Peyer's patch (tissue), 4 donors: ENCODE results near the gene PLA2G12A. TPM values are rescaled to one million over a fixed set of nuclear protein-coding genes. Genes with fewer than 3 reads are reported as not detected.

Experiments
- DNase-seq, 3 donors: peaks; one replicate each; pipeline ENCODE4 v3.0.0-alpha.2; 2017 to 2019
- H3K27ac ChIP-seq, 4 donors: fragments of 200-600 bp; sonication (generic); one replicate each; pipeline ENCODE4 v1.5.1; 2016 to 2019
- H3K27me3 ChIP-seq, 2 donors: fragments of 200-600 bp; sonication (generic); one replicate each; pipeline ENCODE4 v1.5.1; 2019
- H3K36me3 ChIP-seq, 3 donors: fragments of 200-600 bp; sonication (generic); one replicate each; pipeline ENCODE4 v1.5.1; 2016 to 2019
- H3K4me1 ChIP-seq, 4 donors: fragments of 200-600 bp; sonication (generic); one replicate each; pipeline ENCODE4 v1.5.1; 2016 to 2019
- H3K4me3 ChIP-seq, 4 donors: fragments of 200-600 bp; sonication (generic); 1 replicate in 3 of 4; 2 replicates in 1 of 4; pipeline ENCODE4 v1.5.1; 2016 to 2019; ENCODE audit warnings: mild to moderate bottlenecking in 1 of 4
- H3K9me3 ChIP-seq, 4 donors: fragments of 200-600 bp; sonication (generic); one replicate each; pipeline ENCODE4 v1.5.1; 2016 to 2019; ENCODE audit warnings: mild to moderate bottlenecking in 1 of 4
- POLR2A ChIP-seq, 2 donors: fragments of 450-650 bp; IDR thresholded peaks; one replicate each; pipeline ENCODE4 v1.5.1; 2017; ENCODE audit warnings: antibody characterized with exemption in 2 of 2, mild to moderate bottlenecking in 2 of 2, moderate library complexity in 2 of 2
- total RNA-seq, 4 donors: library from RNA; depleted of rRNA; stranded (reverse); fragments of >200 nt; gene quantifications; one replicate each; pipeline ENCODE4 v1.1.0, GENCODE V29; 2016
- TF ChIP-seq, protein P1 (sequence below), 6 experiments: fragments of 450-650 bp in 4 of 6; fragments of 200-600 bp in 2 of 6; sonication (generic) in 1 of 6; IDR thresholded peaks; one replicate each; pipeline ENCODE4 v1.5.1; 2017 to 2019; ENCODE audit warnings: antibody characterized with exemption in 6 of 6, mild to moderate bottlenecking in 3 of 6, moderate library complexity in 1 of 6

The PLA2G12A gene
- total RNA-seq, 4 donors from 2014 or later: 14.9 to 37.0 (median 28.4) TPM

DNA sequence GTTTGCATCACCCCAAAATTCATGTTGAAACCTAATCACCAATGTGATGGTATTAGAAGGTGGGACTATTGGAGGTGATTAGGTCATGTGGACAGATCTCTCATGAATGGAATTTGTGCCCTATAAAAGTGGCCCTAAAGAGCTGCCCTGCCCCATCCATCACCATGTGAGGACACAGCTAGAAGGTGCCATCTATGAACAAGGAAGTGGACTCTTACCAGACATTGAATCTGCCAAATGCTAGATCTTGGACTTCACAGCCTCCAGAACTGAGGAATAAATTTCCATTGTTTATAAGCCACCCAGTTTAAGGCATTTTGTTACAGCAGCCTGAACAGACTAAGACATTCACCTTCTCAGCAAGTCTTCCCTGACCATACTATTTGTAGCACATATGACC is 7.5 kb downstream of the PLA2G12A start:
- no peaks in the 10 kb centered on the region for H3K27me3 ChIP-seq
- H3K36me3 ChIP-seq: peaks cover 0 to 6% (median 0%) of the 10 kb centered on the region in 3 donors
- H3K9me3 ChIP-seq: no peaks in the 10 kb centered on the region
- TF ChIP-seq POLR2A (IDR thresholded peaks at IDR 0.05): no peak
- TF ChIP-seq, protein P1, sequence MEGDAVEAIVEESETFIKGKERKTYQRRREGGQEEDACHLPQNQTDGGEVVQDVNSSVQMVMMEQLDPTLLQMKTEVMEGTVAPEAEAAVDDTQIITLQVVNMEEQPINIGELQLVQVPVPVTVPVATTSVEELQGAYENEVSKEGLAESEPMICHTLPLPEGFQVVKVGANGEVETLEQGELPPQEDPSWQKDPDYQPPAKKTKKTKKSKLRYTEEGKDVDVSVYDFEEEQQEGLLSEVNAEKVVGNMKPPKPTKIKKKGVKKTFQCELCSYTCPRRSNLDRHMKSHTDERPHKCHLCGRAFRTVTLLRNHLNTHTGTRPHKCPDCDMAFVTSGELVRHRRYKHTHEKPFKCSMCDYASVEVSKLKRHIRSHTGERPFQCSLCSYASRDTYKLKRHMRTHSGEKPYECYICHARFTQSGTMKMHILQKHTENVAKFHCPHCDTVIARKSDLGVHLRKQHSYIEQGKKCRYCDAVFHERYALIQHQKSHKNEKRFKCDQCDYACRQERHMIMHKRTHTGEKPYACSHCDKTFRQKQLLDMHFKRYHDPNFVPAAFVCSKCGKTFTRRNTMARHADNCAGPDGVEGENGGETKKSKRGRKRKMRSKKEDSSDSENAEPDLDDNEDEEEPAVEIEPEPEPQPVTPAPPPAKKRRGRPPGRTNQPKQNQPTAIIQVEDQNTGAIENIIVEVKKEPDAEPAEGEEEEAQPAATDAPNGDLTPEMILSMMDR (IDR thresholded peaks at IDR 0.05): no peak
- DNase-seq: no peak
- H3K4me1 ChIP-seq: no peaks in the 10 kb centered on the region
- H3K4me3 ChIP-seq: no peak overlapping the region
- no peak overlapping the region for H3K27ac ChIP-seq

DNA sequence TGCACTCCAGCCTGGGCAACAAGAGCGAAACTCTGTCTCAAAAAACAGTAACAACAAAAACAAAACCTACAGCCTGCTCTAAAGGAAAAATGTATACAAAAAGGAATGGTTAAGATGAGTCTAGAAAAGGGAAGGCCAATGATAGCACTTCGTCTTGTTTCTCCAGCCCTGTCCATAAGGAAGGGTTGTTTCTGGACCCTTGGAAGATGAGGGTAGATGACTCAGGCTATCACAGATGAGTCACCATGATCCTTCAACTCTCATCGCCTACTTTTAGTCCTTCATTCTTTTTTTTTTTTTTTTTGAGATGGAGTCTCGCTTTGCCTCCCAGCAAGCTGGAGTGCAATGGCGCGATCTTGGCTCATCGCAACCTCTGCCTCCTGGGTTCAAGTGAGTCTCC is 8.8 kb downstream of the PLA2G12A start:
- H3K9me3 ChIP-seq: no peaks in the 10 kb centered on the region

DNA sequence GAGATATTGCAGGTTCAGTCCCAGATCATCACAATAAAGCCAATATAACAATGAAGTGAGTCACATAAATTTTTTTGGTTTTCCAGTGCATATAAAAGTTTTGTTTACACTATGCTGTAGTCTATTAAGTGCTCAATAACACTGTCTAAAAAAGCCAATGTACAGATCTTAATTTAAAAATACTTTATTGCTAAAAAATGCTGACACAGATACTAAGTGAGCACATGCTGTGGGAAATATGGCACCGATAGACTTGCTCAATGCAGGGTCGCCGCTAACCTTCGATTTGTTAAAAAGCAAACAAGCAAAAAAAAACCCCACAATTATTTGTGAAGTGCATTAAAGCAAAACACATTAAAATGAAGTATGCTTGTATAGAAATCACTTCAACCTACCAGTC is 10.3 kb downstream of the PLA2G12A start:
- Histone ChIP-seq H3K4me1 (no peaks in the 10 kb centered on the region), H3K9me3 (no peaks in the 10 kb centered on the region), H3K4me3 (no peak overlapping the region), H3K27me3 (no peaks in the 10 kb centered on the region), H3K27ac (no peak overlapping the region), H3K36me3 (peaks cover 0 to 17% (median 0%) of the 10 kb centered on the region in 3 donors)
- no peak for DNase-seq
- TF ChIP-seq, protein P1 (IDR thresholded peaks at IDR 0.05): no peak
- TF ChIP-seq POLR2A (IDR thresholded peaks at IDR 0.05): no peak

More for the DNA sequence above, 8.8 kb downstream of the PLA2G12A start:
- peaks cover 0 to 15% (median 0%) of the 10 kb centered on the region in 3 donors for H3K36me3 ChIP-seq
- no peaks in the 10 kb centered on the region for H3K27me3 ChIP-seq
- TF ChIP-seq, protein P1 (IDR thresholded peaks at IDR 0.05): no peak
- no peak for TF ChIP-seq POLR2A (IDR thresholded peaks at IDR 0.05)
- H3K27ac ChIP-seq: no peak overlapping the region
- no peak overlapping the region for H3K4me3 ChIP-seq
- DNase-seq: no peak
- no peaks in the 10 kb centered on the region for H3K4me1 ChIP-seq

DNA sequence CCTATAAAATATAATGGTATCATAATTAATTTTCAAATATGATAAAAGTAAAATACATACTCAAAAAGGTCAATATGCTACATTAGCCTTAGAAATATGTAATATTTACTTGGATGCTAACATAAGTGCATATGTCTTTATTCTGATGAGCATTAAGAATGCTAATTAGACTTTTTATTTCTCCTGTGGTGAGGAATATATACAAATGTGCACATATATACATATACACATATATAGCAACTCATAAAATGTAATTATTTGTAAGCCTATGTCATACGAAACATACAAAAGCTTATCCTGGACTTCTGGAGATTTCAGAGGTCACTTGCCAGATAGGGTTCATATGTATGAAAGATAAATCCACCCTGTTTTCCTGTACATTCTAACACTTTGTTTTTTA is 11.1 kb downstream of the PLA2G12A start:
- DNase-seq: no peak
- H3K4me3 ChIP-seq: no peak overlapping the region
- TF ChIP-seq, protein P1 (IDR thresholded peaks at IDR 0.05): no peak
- TF ChIP-seq POLR2A (IDR thresholded peaks at IDR 0.05): no peak

DNA sequence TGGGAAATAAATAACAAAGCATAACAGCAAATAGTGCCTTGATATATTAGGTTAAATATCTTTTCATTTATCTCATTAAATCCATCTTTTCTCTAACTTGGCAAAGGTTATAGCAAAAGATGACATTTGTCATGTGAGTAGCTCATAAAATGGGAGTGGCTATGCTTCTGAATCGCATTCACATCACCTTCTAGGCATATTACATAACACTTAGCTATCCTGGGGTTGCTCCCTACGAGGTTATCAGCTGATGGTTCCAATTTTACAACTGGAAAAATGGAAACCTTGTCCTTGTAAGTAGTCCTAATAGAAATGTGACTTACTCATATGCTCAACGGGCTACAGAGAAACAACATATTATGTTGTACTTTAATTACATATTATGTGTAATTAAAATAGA is 16.4 kb downstream of the PLA2G12A start:
- Histone ChIP-seq H3K36me3 (peaks cover 0 to 37% (median 0%) of the 10 kb centered on the region in 3 donors), H3K9me3 (no peaks in the 10 kb centered on the region), H3K4me1 (no peaks in the 10 kb centered on the region), H3K27me3 (no peaks in the 10 kb centered on the region), H3K27ac (no peak overlapping the region), H3K4me3 (no peak overlapping the region)
- TF ChIP-seq, protein P1 (IDR thresholded peaks at IDR 0.05): no peak
- no peak for TF ChIP-seq POLR2A (IDR thresholded peaks at IDR 0.05)
- no peak for DNase-seq

More for the DNA sequence above, 11.1 kb downstream of the PLA2G12A start:
- Histone ChIP-seq H3K4me1 (no peaks in the 10 kb centered on the region), H3K27ac (no peak overlapping the region), H3K27me3 (no peaks in the 10 kb centered on the region), H3K9me3 (no peaks in the 10 kb centered on the region), H3K36me3 (peaks cover 0 to 19% (median 0%) of the 10 kb centered on the region in 3 donors)

DNA sequence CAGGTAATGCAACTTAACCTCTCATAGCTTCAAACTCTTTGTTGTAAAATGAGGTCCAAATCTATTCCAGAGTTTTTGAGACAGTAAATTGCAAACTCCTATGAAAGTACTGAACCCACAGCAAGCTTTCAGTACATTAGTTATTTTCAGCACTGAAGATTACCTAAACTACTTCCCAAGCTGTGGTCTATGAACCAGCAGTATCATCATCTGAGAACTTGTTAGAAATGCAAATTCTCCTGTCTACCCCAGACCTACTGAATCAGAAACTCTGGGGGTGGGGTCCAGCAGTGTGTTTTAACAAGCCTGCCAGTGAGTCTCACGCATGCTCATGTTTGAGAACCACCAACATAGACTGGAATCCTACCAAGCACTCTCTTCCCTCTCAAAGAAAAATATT is 20.9 kb downstream of the PLA2G12A start:
- Histone ChIP-seq H3K36me3 (peaks cover 0 to 26% (median 0%) of the 10 kb centered on the region in 3 donors), H3K4me3 (no peak overlapping the region), H3K27me3 (no peaks in the 10 kb centered on the region), H3K9me3 (no peaks in the 10 kb centered on the region), H3K27ac (no peak overlapping the region), H3K4me1 (peaks cover 0 to 5% (median 0%) of the 10 kb centered on the region in 4 donors)
- DNase-seq: no peak
- TF ChIP-seq, protein P1 (IDR thresholded peaks at IDR 0.05): no peak
- no peak for TF ChIP-seq POLR2A (IDR thresholded peaks at IDR 0.05)
